ENCODE data around the gene FBLIM1.

Gene FBLIM1

DNA sequence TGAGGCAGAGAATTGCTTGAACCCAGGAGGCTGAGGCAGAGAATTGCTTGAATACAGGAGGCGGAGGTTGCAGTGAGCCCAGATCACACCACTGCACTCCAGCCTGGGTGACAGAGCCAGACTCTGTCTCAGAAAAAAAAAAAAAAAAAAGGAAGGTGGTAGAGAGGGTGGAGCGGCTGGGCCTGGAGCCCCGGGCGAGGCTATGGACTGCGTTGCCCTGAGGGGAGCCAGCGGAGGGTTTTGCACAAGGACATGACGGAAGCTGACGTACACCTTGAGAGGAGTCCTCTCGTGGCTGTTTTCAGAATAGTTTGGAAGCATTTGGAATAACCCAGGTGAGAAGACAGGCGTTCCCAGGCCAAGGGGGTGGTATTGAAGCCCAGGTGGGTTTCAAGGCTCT is 6.9 kb upstream of the FBLIM1 start:
- no peak overlapping the region for H3K4me2 ChIP-seq (ENCODE audit: low read depth, low read length, poor library complexity, severe bottlenecking)
- H3K79me2 ChIP-seq (ENCODE audit: insufficient read depth, low read length), result no peaks in the 10 kb centered on the region
- H3K9ac ChIP-seq (ENCODE audit: low read length), result no peak overlapping the region
- H2AFZ ChIP-seq (ENCODE audit: low read depth, low read length, severe bottlenecking), result no peak overlapping the region
- H3K4me3 ChIP-seq (ENCODE audit: insufficient read depth, low read length, poor library complexity, severe bottlenecking), result no peak overlapping the region
- no peaks in the 10 kb centered on the region for H3K9me3 ChIP-seq (ENCODE audit: insufficient read depth, low read length)
- no peaks in the 10 kb centered on the region for H3F3A ChIP-seq (ENCODE audit: insufficient read depth)
- H3K27ac ChIP-seq (ENCODE audit: low read depth, low read length), result no peak overlapping the region
- H3K9me2 ChIP-seq (replicated peaks; ENCODE audit: insufficient read depth, low read length), result no peaks in the 10 kb centered on the region
- TF ChIP-seq EZH2phosphoT487 (conservative IDR thresholded peaks at IDR 0.05; ENCODE audit: low read length) (no peak), CTCF (IDR thresholded peaks at IDR 0.05; ENCODE audit: insufficient read depth, low read length, poor library complexity, severe bottlenecking) (no peak)
- H4K20me1 ChIP-seq (ENCODE audit: low read depth, low read length), result no peaks in the 10 kb centered on the region
- H3K36me3 ChIP-seq (ENCODE audit: low read length), result no peaks in the 10 kb centered on the region
- no peaks in the 10 kb centered on the region for H3K27me3 ChIP-seq (ENCODE audit: low read length)

DNA sequence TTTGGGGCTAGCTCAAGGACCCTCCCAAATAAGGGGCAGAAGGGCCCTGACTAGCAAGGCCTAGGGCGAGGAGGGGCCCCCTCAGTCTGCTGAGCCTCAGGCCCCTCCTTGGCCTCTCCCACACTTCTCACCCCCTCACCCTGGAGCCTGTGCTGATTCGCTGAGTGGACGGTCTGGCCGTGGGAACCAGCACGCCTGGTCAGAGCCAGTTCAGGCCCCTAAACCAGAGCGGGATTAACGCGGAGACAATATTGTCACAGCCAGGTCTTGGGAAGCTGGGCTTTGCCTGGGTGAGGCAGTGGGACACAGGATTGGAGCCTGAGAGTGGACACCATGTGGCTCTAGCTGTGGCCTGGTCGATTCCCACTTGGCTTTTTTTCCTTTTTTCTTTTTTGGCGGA is 4.8 kb upstream of the FBLIM1 start:
- H3K27ac ChIP-seq (ENCODE audit: low read depth, low read length), result no peak overlapping the region
- no peak for TF ChIP-seq EZH2phosphoT487 (conservative IDR thresholded peaks at IDR 0.05; ENCODE audit: low read length)
- TF ChIP-seq CTCF (IDR thresholded peaks at IDR 0.05; ENCODE audit: insufficient read depth, low read length, poor library complexity, severe bottlenecking), result no peak
- no peaks in the 10 kb centered on the region for H3F3A ChIP-seq (ENCODE audit: insufficient read depth)
- no peaks in the 10 kb centered on the region for H3K27me3 ChIP-seq (ENCODE audit: low read length)
- H3K36me3 ChIP-seq (ENCODE audit: low read length), result no peaks in the 10 kb centered on the region
- H3K9me3 ChIP-seq (ENCODE audit: insufficient read depth, low read length), result no peaks in the 10 kb centered on the region
- H3K4me3 ChIP-seq (ENCODE audit: insufficient read depth, low read length, poor library complexity, severe bottlenecking), result no peak overlapping the region
- H3K9ac ChIP-seq (ENCODE audit: low read length), result no peak overlapping the region
- no peaks in the 10 kb centered on the region for H3K9me2 ChIP-seq (replicated peaks; ENCODE audit: insufficient read depth, low read length)
- H2AFZ ChIP-seq (ENCODE audit: low read depth, low read length, severe bottlenecking), result no peak overlapping the region
- H3K4me2 ChIP-seq (ENCODE audit: low read depth, low read length, poor library complexity, severe bottlenecking), result no peak overlapping the region
- no peaks in the 10 kb centered on the region for H3K79me2 ChIP-seq (ENCODE audit: insufficient read depth, low read length)
- H4K20me1 ChIP-seq (ENCODE audit: low read depth, low read length), result no peaks in the 10 kb centered on the region

- Histone ChIP-seq H3K79me2 (ENCODE audit: insufficient read depth, low read length) (no peaks in the 10 kb centered on the region), H3K4me2 (ENCODE audit: low read depth, low read length, poor library complexity, severe bottlenecking) (no peak overlapping the region), H2AFZ (ENCODE audit: low read depth, low read length, severe bottlenecking) (no peak overlapping the region), H3K36me3 (ENCODE audit: low read length) (no peaks in the 10 kb centered on the region), H3K27ac (ENCODE audit: low read depth, low read length) (no peak overlapping the region), H3K27me3 (ENCODE audit: low read length) (no peaks in the 10 kb centered on the region), H3K9me3 (ENCODE audit: insufficient read depth, low read length) (no peaks in the 10 kb centered on the region), H4K20me1 (ENCODE audit: low read depth, low read length) (no peaks in the 10 kb centered on the region), H3K9ac (ENCODE audit: low read length) (no peak overlapping the region), H3K9me2 (replicated peaks; ENCODE audit: insufficient read depth, low read length) (no peaks in the 10 kb centered on the region), H3K4me3 (ENCODE audit: insufficient read depth, low read length, poor library complexity, severe bottlenecking) (no peak overlapping the region), H3F3A (ENCODE audit: insufficient read depth) (no peaks in the 10 kb centered on the region)
- TF ChIP-seq EZH2phosphoT487 (conservative IDR thresholded peaks at IDR 0.05; ENCODE audit: low read length), result no peak
- TF ChIP-seq CTCF (IDR thresholded peaks at IDR 0.05; ENCODE audit: insufficient read depth, low read length, poor library complexity, severe bottlenecking), result no peak
Measured at GRCh38 chr1:15755021-15755645, 3.5 kb upstream of the FBLIM1 start.

Measured in SU-DHL-6 (cell line).